Cardiac muscle cell (in vitro differentiated cells and primary cell): ENCODE measurements around the gene TNS4. TPM values are rescaled to one million over a fixed set of nuclear protein-coding genes. Genes with fewer than 3 reads are reported as not detected.

Experiments used
- DNase-seq, 2 donors: peaks; one replicate each; pipeline versions ENCODE4 v3.0.0 to v3.0.0-alpha.2; 2010 to 2017; ENCODE audit warnings: low read depth in 1 of 2, low spot score in 1 of 2
- H3K27ac ChIP-seq: fragments of 200-600 bp; sonication (generic); 2 replicates; pipeline ENCODE4 v1.5.1; 2016
- H3K27me3 ChIP-seq: fragments of 200-600 bp; sonication (generic); 2 replicates; pipeline ENCODE4 v1.6.0; 2016; ENCODE audit warnings: control low read depth
- H3K36me3 ChIP-seq: fragments of 200-600 bp; sonication (generic); 2 replicates; pipeline ENCODE4 v1.5.1; 2016; ENCODE audit warnings: control low read depth
- H3K4me1 ChIP-seq: fragments of 200-600 bp; sonication (generic); 2 replicates; pipeline ENCODE4 v1.8.1; 2017; ENCODE audit warnings: low read depth, mild to moderate bottlenecking, mixed run types
- H3K4me3 ChIP-seq: fragments of 200-600 bp; sonication (generic); 2 replicates; pipeline ENCODE4 v1.5.1; 2016; ENCODE audit warnings: mild to moderate bottlenecking
- H3K9me3 ChIP-seq: fragments of 200-600 bp; sonication (generic); 2 replicates; pipeline ENCODE4 v1.5.1; 2017; ENCODE audit warnings: low read depth, mild to moderate bottlenecking, control low read depth
- polyA plus RNA-seq: library from polyadenylated mRNA; unstranded; fragments of >200 nt; fragmentation: Nextera tagmentation; extraction: Ambion mirVana; gene quantifications from 2 replicates; pipeline ENCODE4 v1.2.1, GENCODE V29; 2016
- total RNA-seq: library from RNA; depleted of rRNA; stranded (reverse); fragments of >200 nt; gene quantifications from 2 replicates; pipeline ENCODE4 v1.2.3, GENCODE V29; 2016
- TF ChIP-seq, protein P1 (sequence below): IDR thresholded peaks from 2 replicates; pipeline ENCODE4 v1.5.1; 2012; ENCODE audit warnings: low read depth, mild to moderate bottlenecking, low read length

Gene TNS4
- total and polyA plus RNA-seq, 2 experiments from 2014 or later: not detected

DNA sequence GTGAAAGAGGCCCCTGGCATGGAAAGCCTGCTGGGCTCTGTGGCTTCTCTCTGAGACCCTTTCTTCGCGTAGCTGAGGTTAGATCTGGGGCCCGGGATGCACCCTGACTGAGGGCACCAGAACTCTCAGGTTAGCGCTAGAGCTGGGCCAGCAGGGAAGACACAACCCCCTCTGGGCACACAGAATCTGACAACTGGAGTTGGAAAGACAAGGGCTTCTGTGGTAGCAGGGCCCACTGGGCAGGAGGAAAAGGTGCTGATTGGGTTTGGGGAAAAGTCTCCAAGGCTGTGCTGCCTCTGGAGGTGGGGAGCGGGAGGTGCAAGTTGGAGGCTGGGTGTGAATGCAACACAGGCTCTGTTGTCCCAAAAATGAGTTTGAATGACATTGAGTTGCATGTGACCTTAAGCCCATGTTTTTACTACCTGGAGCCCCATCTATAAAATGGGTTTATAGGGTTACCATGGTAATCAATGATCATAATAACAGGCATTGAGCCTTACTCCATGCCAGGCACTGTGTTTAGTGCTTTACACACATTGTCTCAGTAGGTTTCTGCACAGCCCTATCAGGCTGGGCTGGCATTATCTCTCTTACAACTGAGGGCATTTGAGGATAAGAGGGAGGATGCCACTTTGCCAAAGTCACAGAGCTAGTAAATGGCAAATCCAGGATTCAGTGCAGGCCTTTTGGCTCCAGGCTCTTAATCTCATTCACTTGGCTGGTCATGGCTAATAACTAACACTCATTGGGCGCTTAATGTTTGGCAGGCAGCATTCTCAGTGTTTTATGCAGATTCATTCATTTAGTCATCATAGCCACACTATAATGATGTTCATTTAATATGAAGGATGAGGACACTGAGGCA is 67.6 kb downstream of the TNS4 start:
- no peaks in the 10 kb centered on the region for H3K27me3 ChIP-seq
- TF ChIP-seq, protein P1, sequence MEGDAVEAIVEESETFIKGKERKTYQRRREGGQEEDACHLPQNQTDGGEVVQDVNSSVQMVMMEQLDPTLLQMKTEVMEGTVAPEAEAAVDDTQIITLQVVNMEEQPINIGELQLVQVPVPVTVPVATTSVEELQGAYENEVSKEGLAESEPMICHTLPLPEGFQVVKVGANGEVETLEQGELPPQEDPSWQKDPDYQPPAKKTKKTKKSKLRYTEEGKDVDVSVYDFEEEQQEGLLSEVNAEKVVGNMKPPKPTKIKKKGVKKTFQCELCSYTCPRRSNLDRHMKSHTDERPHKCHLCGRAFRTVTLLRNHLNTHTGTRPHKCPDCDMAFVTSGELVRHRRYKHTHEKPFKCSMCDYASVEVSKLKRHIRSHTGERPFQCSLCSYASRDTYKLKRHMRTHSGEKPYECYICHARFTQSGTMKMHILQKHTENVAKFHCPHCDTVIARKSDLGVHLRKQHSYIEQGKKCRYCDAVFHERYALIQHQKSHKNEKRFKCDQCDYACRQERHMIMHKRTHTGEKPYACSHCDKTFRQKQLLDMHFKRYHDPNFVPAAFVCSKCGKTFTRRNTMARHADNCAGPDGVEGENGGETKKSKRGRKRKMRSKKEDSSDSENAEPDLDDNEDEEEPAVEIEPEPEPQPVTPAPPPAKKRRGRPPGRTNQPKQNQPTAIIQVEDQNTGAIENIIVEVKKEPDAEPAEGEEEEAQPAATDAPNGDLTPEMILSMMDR: peak; percentile 66
- no peaks in the 10 kb centered on the region for H3K4me1 ChIP-seq
- H3K27ac ChIP-seq: no peak overlapping the region
- no peak overlapping the region for H3K4me3 ChIP-seq
- no peak for DNase-seq
- H3K9me3 ChIP-seq: no peaks in the 10 kb centered on the region
- H3K36me3 ChIP-seq: no peaks in the 10 kb centered on the region

DNA sequence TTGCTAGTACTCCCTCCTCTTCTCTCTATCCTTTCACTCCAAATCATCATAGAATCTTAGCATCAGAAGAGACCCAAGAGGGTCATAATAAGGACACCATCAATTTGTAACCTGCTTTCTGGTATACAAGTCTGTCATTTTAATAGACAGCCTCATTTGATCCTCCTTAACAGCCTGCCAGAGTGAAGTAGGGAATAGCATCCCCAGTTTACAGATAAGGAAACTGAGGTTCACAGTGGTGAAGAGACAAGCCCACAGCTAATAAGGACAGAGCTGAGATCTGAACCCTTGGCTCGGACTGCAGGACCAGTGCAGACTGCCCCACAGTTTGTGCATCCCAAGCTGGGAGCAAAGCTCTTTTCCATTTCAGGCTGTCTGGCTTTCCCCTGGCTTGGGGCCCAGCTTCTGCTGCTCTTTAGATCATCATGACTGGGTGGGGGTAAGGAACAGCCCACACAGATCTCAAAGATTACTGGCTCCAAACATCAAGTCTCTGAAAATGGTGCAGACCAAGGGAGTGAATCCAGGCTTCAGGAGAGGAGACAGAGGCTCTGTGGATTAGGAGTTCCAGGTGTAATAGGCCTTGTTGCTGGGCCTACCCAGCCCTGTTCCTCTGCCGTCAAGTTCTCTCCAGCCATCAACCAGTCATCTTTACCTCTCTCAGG is 68.4 kb downstream of the TNS4 start:
- Histone ChIP-seq H3K4me1 (no peaks in the 10 kb centered on the region), H3K36me3 (no peaks in the 10 kb centered on the region), H3K27me3 (no peaks in the 10 kb centered on the region), H3K4me3 (no peak overlapping the region), H3K9me3 (no peaks in the 10 kb centered on the region), H3K27ac (no peak overlapping the region)
- DNase-seq: peak in 1 of 2 donors; percentile 68
- TF ChIP-seq, protein P1: no peak

DNA sequence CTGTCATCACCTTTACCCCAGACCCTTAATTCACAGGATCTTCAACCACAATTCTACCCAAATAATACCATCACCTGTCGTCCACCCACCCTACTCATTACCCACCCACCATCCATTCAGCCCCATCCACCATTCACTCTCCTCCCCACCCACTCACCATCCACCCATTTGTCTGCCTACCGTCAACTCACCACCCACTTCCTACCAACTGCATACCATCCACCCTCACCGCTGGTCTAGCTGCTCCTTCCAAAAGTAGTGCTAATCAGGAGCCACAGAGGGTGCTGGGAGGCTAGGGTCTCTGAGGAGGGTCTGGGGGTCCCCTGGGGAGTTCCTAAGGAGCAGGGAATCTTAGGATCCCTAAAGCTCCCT is 70.2 kb downstream of the TNS4 start:
- Histone ChIP-seq H3K4me3 (no peak overlapping the region), H3K4me1 (no peaks in the 10 kb centered on the region), H3K36me3 (no peaks in the 10 kb centered on the region), H3K27ac (no peak overlapping the region), H3K27me3 (no peaks in the 10 kb centered on the region), H3K9me3 (no peaks in the 10 kb centered on the region)
- TF ChIP-seq, protein P1: no peak
- no peak for DNase-seq

DNA sequence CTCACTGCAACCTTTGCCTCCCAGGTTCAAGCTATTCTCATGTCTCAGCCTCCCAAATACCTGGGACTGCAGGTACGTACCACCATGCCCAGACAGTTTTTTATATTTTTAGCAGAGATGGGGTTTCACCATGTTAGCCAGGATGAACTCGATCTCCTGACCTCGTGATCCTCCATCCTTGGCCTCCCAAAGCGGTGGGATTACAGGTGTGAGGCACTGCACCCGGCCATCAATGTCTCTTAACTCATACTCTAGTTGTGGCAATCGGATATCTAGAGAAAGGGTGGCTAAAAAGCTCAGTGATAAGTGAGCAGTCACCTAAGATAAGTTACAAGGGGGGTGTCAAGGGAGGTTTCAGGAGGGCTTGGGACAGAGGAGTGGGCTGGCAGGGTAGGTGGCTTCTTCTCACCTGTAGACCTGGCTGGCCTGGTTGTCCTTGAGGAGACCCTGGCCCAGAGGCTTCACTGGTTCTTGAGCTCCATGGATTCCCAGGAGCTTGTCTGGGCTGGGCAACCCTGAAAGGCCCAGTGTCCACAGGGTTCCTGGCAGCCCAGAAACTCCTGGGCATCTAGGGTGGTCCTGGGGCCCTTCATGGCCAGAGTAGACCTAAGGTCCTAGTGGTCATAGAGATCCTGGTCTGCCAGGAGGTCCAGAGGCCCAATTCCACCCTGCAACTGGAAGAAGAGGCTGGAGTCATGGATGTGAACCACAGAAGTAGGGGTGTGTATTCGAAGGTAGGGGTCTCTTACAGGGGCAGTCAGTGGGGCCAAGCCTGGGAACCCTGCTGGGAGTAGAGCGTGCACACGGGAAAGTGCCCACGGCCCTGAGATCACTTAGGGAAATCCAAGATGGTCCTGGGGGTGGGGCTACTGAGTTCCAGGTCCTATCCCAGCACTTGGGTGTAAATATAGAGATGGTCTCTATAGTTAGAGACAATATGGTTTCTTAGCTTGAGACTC is 70.9 kb downstream of the TNS4 start:
- no peaks in the 10 kb centered on the region for H3K4me1 ChIP-seq
- TF ChIP-seq, protein P1: no peak
- H3K36me3 ChIP-seq: no peaks in the 10 kb centered on the region
- no peak overlapping the region for H3K27ac ChIP-seq
- H3K27me3 ChIP-seq: no peaks in the 10 kb centered on the region
- DNase-seq: no peak
- H3K9me3 ChIP-seq: no peaks in the 10 kb centered on the region
- H3K4me3 ChIP-seq: no peak overlapping the region

DNA sequence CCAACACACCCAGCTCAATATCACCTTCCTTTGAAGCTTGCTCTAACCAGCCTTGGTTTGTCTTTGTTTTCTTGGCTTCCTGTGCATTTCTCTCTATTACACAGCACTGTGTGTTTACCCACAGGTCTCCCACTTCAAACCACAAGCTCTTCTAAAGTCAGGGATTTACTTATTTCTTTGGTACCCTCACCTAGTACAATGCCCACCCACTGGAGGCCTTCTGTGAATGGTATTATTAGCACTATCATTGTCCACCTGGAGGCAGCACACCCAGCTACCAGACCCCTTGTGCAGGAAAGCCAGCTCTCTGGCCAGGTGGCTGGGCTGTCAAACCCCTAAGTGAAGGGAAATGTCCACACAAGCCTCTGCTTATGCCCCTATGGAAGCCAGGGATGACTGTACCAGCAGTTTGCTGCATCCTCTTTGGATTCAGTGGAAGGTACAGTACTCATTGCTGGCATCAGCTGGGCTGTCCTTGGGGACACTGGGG is 74.4 kb downstream of the TNS4 start:
- Histone ChIP-seq H3K9me3 (no peaks in the 10 kb centered on the region), H3K27me3 (no peaks in the 10 kb centered on the region), H3K27ac (no peak overlapping the region), H3K36me3 (no peaks in the 10 kb centered on the region), H3K4me1 (no peaks in the 10 kb centered on the region), H3K4me3 (no peak overlapping the region)
- TF ChIP-seq, protein P1: no peak
- DNase-seq: no peak
